AG09309 (cell line): ENCODE results near the gene KCNK18.
"Not testable (repeated sequence)": the region's sequence is repeated elsewhere in the genome, so short reads cannot be mapped to it uniquely, and the experiment has no call there.

Source experiments
- DNase-seq: peaks from one replicate; pipeline ENCODE4 v3.0.0-alpha.2; 2010; ENCODE audit warnings: low read depth
- H3K4me3 ChIP-seq: 2 replicates; pipeline ENCODE4 v1.5.1; 2011; ENCODE audit warnings: mild to moderate bottlenecking, low read depth, low read length, moderate library complexity; ENCODE audit not compliant: control insufficient read depth
- TF ChIP-seq, protein P1 (sequence below): IDR thresholded peaks from 2 replicates; pipeline ENCODE4 v1.5.1; 2011; ENCODE audit warnings: mild to moderate bottlenecking, low read depth, low read length, inconsistent platforms; ENCODE audit not compliant: insufficient read depth, control insufficient read depth; ENCODE audit errors: missing control alignments

Gene KCNK18

DNA sequence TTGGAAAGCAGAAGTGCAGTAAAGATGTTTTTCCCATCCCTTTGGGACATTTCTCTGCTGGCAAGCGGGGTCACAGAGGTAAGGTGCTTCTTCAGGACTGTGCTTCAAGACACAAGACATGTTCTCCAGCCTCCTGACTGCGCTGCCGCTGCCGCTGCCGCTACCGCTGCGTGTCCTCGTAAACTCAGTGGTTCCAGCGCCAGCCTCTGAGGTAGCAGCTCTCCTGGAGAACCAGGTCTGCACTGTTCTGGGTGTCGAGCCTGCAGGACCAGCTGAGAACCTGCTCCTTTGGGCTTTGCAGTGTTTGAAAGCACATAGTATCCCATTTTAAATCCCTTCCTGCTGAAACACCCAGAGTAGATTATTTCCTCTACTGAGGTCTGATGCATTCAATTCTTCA is 13.0 kb upstream of the KCNK18 start:
- H3K4me3 ChIP-seq, result no peak overlapping the region
- TF ChIP-seq, protein P1, sequence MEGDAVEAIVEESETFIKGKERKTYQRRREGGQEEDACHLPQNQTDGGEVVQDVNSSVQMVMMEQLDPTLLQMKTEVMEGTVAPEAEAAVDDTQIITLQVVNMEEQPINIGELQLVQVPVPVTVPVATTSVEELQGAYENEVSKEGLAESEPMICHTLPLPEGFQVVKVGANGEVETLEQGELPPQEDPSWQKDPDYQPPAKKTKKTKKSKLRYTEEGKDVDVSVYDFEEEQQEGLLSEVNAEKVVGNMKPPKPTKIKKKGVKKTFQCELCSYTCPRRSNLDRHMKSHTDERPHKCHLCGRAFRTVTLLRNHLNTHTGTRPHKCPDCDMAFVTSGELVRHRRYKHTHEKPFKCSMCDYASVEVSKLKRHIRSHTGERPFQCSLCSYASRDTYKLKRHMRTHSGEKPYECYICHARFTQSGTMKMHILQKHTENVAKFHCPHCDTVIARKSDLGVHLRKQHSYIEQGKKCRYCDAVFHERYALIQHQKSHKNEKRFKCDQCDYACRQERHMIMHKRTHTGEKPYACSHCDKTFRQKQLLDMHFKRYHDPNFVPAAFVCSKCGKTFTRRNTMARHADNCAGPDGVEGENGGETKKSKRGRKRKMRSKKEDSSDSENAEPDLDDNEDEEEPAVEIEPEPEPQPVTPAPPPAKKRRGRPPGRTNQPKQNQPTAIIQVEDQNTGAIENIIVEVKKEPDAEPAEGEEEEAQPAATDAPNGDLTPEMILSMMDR, result no peak
- DNase-seq, result no peak

DNA sequence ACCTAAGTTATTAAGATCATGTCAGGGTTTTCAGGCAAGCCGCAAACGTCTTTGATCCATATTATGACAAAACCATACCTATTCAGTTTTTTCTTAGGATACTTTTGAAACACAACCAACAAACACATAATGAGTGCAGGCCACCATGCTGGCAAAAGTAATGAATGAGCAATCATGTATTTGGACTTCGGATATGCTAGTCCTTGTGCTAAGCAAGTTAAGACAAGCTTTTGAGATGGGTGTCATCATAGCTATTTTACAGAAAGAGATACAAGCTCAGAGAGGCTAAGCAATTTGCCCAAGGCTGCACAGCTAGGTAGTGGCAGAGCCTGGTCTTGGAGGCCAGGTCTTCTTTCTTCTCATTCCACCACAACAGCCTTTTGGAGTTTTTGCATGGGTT is 12.5 kb upstream of the KCNK18 start:
- no peak for DNase-seq
- H3K4me3 ChIP-seq, result no peak overlapping the region
- TF ChIP-seq, protein P1, result no peak

DNA sequence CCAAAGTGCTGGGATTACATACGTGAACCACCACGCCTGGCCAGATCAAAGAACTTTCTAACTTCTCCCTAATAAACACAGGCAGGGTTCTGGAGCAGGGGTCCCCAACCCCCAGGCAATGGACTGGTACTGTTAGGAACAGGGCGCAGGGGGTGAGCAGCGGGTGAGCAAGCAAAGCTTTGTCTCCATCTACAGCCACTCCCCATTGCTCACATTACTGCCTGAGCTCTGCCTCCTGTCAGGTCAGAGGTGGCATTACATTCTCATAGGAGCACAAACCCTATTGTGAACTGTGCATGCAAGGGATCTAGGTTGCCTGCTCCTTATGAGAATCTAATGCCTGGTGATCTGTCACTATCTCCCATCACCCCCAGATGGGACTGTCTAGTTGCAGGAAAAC is 11.5 kb upstream of the KCNK18 start:
- DNase-seq, H3K4me3 ChIP-seq: not testable (repeated sequence)

GRCh38 chr10:117186832-117187615 is 10.3 kb upstream of the KCNK18 start:
- no peak for DNase-seq
- TF ChIP-seq, protein P1, result no peak
- no peak overlapping the region for H3K4me3 ChIP-seq

DNA sequence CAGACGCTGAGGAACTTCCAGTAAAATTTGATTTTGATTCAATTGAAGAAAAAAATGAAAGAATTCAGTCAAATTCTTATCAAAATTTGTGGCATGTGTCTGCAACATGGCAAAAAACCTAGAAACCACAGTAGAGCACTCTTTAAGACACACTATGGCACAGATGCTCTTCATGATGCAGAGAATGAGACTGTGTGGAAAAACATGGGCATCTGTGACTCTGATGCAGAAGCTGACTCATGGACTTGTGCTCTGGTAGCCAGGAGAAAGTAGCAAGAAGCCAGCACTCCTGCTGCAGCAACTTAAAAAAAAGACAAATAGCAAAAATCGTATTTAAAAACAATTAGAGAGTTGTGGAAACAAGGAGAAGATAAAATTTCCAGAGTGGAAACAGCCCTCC is 8.9 kb upstream of the KCNK18 start:
- no peak overlapping the region for H3K4me3 ChIP-seq
- DNase-seq, result no peak
- TF ChIP-seq, protein P1, result no peak

GRCh38 chr10:117189557-117189956 is 7.7 kb upstream of the KCNK18 start:
- no peak overlapping the region for H3K4me3 ChIP-seq
- no peak for DNase-seq
- TF ChIP-seq, protein P1, result no peak

DNA sequence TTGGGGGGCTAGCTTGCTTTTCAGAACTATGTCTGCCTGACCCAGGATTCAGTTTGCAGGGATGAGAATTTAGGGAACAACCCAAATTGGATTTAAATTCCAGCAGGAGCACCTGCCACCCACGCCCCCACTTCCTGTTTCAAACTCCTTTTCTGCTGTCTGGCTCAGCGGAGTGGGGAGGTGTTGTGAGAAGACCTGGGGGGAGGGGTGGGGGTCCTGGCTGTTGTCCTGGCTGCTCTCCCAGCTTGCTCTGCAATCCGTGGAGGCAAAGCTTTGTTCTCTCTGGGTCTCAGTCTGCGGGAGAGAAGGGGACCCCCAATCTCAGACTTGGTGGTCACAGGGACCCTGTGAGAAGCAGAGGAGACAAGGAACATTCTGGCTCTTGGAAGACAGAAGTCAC is 799 bp downstream of the KCNK18 start:
- TF ChIP-seq, protein P1, result no peak
- no peak overlapping the region for H3K4me3 ChIP-seq
- DNase-seq, result no peak
